IMR-90 (cell line): ENCODE measurements around the gene TBCD. TPM values are rescaled to one million over a fixed set of nuclear protein-coding genes. Genes with fewer than 3 reads are reported as not detected.

Source experiments
- ATAC-seq: fragments of 200-7000 bp; cut with Tn5 transposase; 2 replicates; pipeline ENCODE4 v1.9.1; 2020; ENCODE audit warnings: low read depth, mild to moderate bottlenecking, moderate library complexity
- BruUV-seq: library from RNA; stranded (reverse); fragments of 400-500 nt; replicated peaks from 2 replicates; lab custom pipeline; 2021; lab: Mats Ljungman, UMichigan
- CTCF ChIA-PET: fragments of 300-600 bp; formaldehyde crosslinking; extraction: SDS; loops from one replicate; lab custom pipeline; 2021; ENCODE audit warnings: antibody characterized with exemption; lab: Yijun Ruan, JAX
- POLR2A ChIA-PET: fragments of 300-600 bp; sonication (Branson Sonifier 250); formaldehyde crosslinking; loops from one replicate; lab custom pipeline; 2022; ENCODE audit warnings: antibody characterized with exemption; ENCODE audit not compliant: unreplicated experiment; lab: Charles Lee
- DNase-seq: peaks from one replicate; pipeline ENCODE4 v3.0.0; 2013
- H2AFZ ChIP-seq: replicated peaks from 2 replicates; pipeline ENCODE3; 2013; ENCODE audit warnings: low read length, mild to moderate bottlenecking; ENCODE audit not compliant: poor library complexity
- H2AK5ac ChIP-seq: 2 replicates; pipeline ENCODE4 v1.6.1; 2013; ENCODE audit warnings: low read depth, low read length, inconsistent platforms
- H2AK9ac ChIP-seq: replicated peaks from 2 replicates; pipeline ENCODE3; 2013; ENCODE audit warnings: mild to moderate bottlenecking, low read depth, low read length, moderate library complexity; ENCODE audit not compliant: poor library complexity
- H2BK120ac ChIP-seq: 2 replicates; pipeline ENCODE4 v1.6.1; 2013; ENCODE audit warnings: low read depth, low read length, inconsistent platforms
- H2BK15ac ChIP-seq: 3 replicates; pipeline ENCODE4 v1.6.1; 2013; ENCODE audit warnings: low read depth, low read length, inconsistent platforms
- H2BK20ac ChIP-seq: 2 replicates; pipeline ENCODE4 v1.6.1; 2013; ENCODE audit warnings: low read depth, mild to moderate bottlenecking, inconsistent platforms, low read length, moderate library complexity
- H2BK5ac ChIP-seq: 2 replicates; pipeline ENCODE4 v1.6.1; 2013; ENCODE audit warnings: mild to moderate bottlenecking, low read depth, low read length, inconsistent platforms; ENCODE audit not compliant: poor library complexity, severe bottlenecking
- H3K14ac ChIP-seq: replicated peaks from 2 replicates; pipeline ENCODE4 v1.6.1; 2013; ENCODE audit warnings: low read depth, low read length, inconsistent platforms
- H3K18ac ChIP-seq: 2 replicates; pipeline ENCODE4 v1.6.1; 2013; ENCODE audit warnings: low read depth, low read length, control low read depth
- H3K23ac ChIP-seq: 2 replicates; pipeline ENCODE4 v1.6.1; 2013; ENCODE audit warnings: low read depth, low read length, inconsistent platforms
- H3K27ac ChIP-seq: 2 replicates; pipeline ENCODE4 v1.5.1; 2013; ENCODE audit warnings: mild to moderate bottlenecking, control low read depth, low read length; ENCODE audit not compliant: insufficient read depth
- H3K27me3 ChIP-seq: 2 replicates; pipeline ENCODE4 v1.6.1; 2013; ENCODE audit warnings: low read length; ENCODE audit not compliant: control insufficient read depth, insufficient read depth
- H3K36me3 ChIP-seq: 2 replicates; pipeline ENCODE4 v1.6.1; 2013; ENCODE audit warnings: low read length, mixed read lengths; ENCODE audit not compliant: control insufficient read depth, insufficient read depth
- H3K4ac ChIP-seq: 2 replicates; pipeline ENCODE4 v1.6.1; 2013; ENCODE audit warnings: low read depth, low read length, inconsistent platforms
- H3K4me1 ChIP-seq: 2 replicates; pipeline ENCODE4 v1.6.1; 2013; ENCODE audit warnings: low read length, mixed read lengths; ENCODE audit not compliant: control insufficient read depth, insufficient read depth
- H3K4me2 ChIP-seq: 2 replicates; pipeline ENCODE4 v1.6.1; 2013; ENCODE audit warnings: low read depth, mild to moderate bottlenecking, control low read depth, low read length, moderate library complexity
- H3K4me3 ChIP-seq: 2 replicates; pipeline ENCODE4 v1.5.1; 2013; ENCODE audit warnings: low read depth, mild to moderate bottlenecking, control low read depth, low read length, moderate library complexity; ENCODE audit not compliant: insufficient read depth
- H3K56ac ChIP-seq: 2 replicates; pipeline ENCODE4 v1.6.1; 2013; ENCODE audit warnings: low read length, inconsistent platforms; ENCODE audit not compliant: insufficient read depth; ENCODE audit errors: extremely low read depth
- H3K79me1 ChIP-seq, 2 experiments: 2 replicates each; pipeline ENCODE4 v1.6.1; 2013; ENCODE audit warnings: low read length in 2 of 2, inconsistent platforms in 1 of 2, low read depth in 1 of 2
- H3K9ac ChIP-seq: 2 replicates; pipeline ENCODE4 v1.6.1; 2013; ENCODE audit warnings: low read depth, low read length, control low read depth
- H3K9me1 ChIP-seq: 2 replicates; pipeline ENCODE4 v1.6.1; 2013; ENCODE audit warnings: low read length, inconsistent platforms; ENCODE audit not compliant: insufficient read depth
- H3K9me3 ChIP-seq: 2 replicates; pipeline ENCODE4 v1.6.1; 2013; ENCODE audit warnings: low read length; ENCODE audit not compliant: control insufficient read depth, insufficient read depth
- H4K20me1 ChIP-seq: 2 replicates; pipeline ENCODE4 v1.6.1; 2013; ENCODE audit warnings: low read length, inconsistent platforms; ENCODE audit not compliant: insufficient read depth
- H4K5ac ChIP-seq: 2 replicates; pipeline ENCODE4 v1.6.1; 2013; ENCODE audit warnings: mild to moderate bottlenecking, low read depth, low read length, control low read depth
- H4K8ac ChIP-seq, 2 experiments: 2 replicates each; pipeline ENCODE4 v1.6.1; 2013; ENCODE audit warnings: low read depth in 2 of 2, low read length in 2 of 2, control low read depth in 1 of 2, inconsistent platforms in 1 of 2
- H4K91ac ChIP-seq: 2 replicates; pipeline ENCODE4 v1.6.1; 2013; ENCODE audit warnings: low read depth, low read length, inconsistent platforms; ENCODE audit not compliant: insufficient read depth
- BHLHE40 ChIP-seq: fragments of 150-350 bp; IDR thresholded peaks from 2 replicates; pipeline ENCODE4 v1.6.1; 2016; ENCODE audit warnings: mild to moderate bottlenecking, low read depth, low read length
- CEBPB ChIP-seq: IDR thresholded peaks from 2 replicates; pipeline ENCODE4 v1.6.1; 2012; ENCODE audit warnings: low read depth, low read length, improper control_type of control experiment
- CHD1 ChIP-seq: IDR thresholded peaks from 2 replicates; pipeline ENCODE4 v1.6.1; 2012; ENCODE audit warnings: low read depth, low read length, improper control_type of control experiment
- FOS ChIP-seq: fragments of 150-350 bp; IDR thresholded peaks from 2 replicates; pipeline ENCODE4 v1.6.1; 2016; ENCODE audit warnings: low read depth, low read length
- MAFK ChIP-seq: IDR thresholded peaks from 2 replicates; pipeline ENCODE4 v1.6.1; 2012; ENCODE audit warnings: low read depth, low read length, improper control_type of control experiment
- MAZ ChIP-seq: IDR thresholded peaks from 2 replicates; pipeline ENCODE4 v1.6.1; 2012; ENCODE audit warnings: low read depth, mild to moderate bottlenecking, low read length, improper control_type of control experiment, moderate library complexity, borderline replicate concordance
- MXI1 ChIP-seq: IDR thresholded peaks from 2 replicates; pipeline ENCODE4 v1.6.1; 2012; ENCODE audit warnings: low read depth, mild to moderate bottlenecking, low read length, moderate library complexity, borderline replicate concordance
- NFE2L2 ChIP-seq: fragments of 150-350 bp; IDR thresholded peaks from 2 replicates; pipeline ENCODE4 v1.6.1; 2016; ENCODE audit warnings: low read depth, mild to moderate bottlenecking, low read length
- POLR2A ChIP-seq: IDR thresholded peaks from 2 replicates; pipeline ENCODE4 v1.6.1; 2012; ENCODE audit warnings: mild to moderate bottlenecking, low read depth, low read length
- RAD21 ChIP-seq: IDR thresholded peaks from 2 replicates; pipeline ENCODE4 v1.6.1; 2012; ENCODE audit warnings: low read length, improper control_type of control experiment
- RCOR1 ChIP-seq: IDR thresholded peaks from 2 replicates; pipeline ENCODE4 v1.6.1; 2012; ENCODE audit warnings: mild to moderate bottlenecking, low read length, improper control_type of control experiment; ENCODE audit not compliant: insufficient replicate concordance
- RFX5 ChIP-seq: IDR thresholded peaks from 2 replicates; pipeline ENCODE4 v1.8.0; 2012; ENCODE audit warnings: low read depth, mild to moderate bottlenecking, low read length, moderate library complexity
- SMC3 ChIP-seq: fragments of 150-350 bp; IDR thresholded peaks from 2 replicates; pipeline ENCODE4 v1.6.1; 2016; ENCODE audit warnings: low read depth, mild to moderate bottlenecking, antibody characterized with exemption, low read length, moderate library complexity
- WGBS, 2 experiments: methylation state at CpG; one replicate each; pipeline versions ENCODE4 v1.1.5 to v1.1.7; 2013; ENCODE audit warnings: missing lambda C conversion rate in 2 of 2; ENCODE audit not compliant: insufficient read length in 1 of 2; ENCODE audit errors: extremely low coverage in 2 of 2; 5-methylcytosine and 5-hydroxymethylcytosine counted together
- dilution Hi-C: fragments of 300-500 bp; cut with HindIII; formaldehyde crosslinking; loops from one replicate; pipeline ENCODE4 v1.14.3; 2018; ENCODE audit warnings: low sequenced_read_pairs; ENCODE audit not compliant: unreplicated experiment
- in situ Hi-C: fragments of 300-500 bp; cut with MboI; formaldehyde crosslinking; loops from 3 replicates; pipeline ENCODE4 v1.14.3; 2019; ENCODE audit warnings: low sequenced_read_pairs, inconsistent platforms, mixed read lengths
- intact Hi-C: fragments of 100-400 bp; cut with micrococcal nuclease; formaldehyde crosslinking; loops from 2 replicates; pipeline ENCODE4 v1.10.0; 2022
- polyA plus RNA-seq, 3 experiments: library from polyadenylated mRNA; depleted of rRNA; stranded (reverse); fragments of >200 nt; gene quantifications; 2 replicates each; pipeline ENCODE4 v1.2.3, GENCODE V29; 2012; ENCODE audit warnings: low replicate concordance in 1 of 3
- total RNA-seq: library from RNA; depleted of rRNA; stranded (reverse); fragments of >200 nt; gene quantifications from 2 replicates; pipeline ENCODE4 v1.2.3, GENCODE V29; 2012
- TF ChIP-seq, protein P1 (sequence below): fragments of 150-350 bp; IDR thresholded peaks from 2 replicates; pipeline ENCODE4 v1.6.1; 2017; ENCODE audit warnings: mild to moderate bottlenecking, antibody characterized with exemption, low read length, low read depth
- TF ChIP-seq, protein P2 (sequence below): conservative IDR thresholded peaks from 2 replicates; pipeline ENCODE4 v1.5.1; 2012; ENCODE audit warnings: mild to moderate bottlenecking, low read depth, low read length, improper control_type of control experiment
- TF ChIP-seq, protein P3 (sequence below): fragments of 150-350 bp; IDR thresholded peaks from 2 replicates; pipeline ENCODE4 v1.6.1; 2016; ENCODE audit warnings: low read depth, mild to moderate bottlenecking, low read length, moderate library complexity, borderline replicate concordance

TBCD gene
- total and polyA plus RNA-seq, 2 of the 4 experiments (the other 2 are of a cell fraction): 21.9 to 54.5 TPM

DNA sequence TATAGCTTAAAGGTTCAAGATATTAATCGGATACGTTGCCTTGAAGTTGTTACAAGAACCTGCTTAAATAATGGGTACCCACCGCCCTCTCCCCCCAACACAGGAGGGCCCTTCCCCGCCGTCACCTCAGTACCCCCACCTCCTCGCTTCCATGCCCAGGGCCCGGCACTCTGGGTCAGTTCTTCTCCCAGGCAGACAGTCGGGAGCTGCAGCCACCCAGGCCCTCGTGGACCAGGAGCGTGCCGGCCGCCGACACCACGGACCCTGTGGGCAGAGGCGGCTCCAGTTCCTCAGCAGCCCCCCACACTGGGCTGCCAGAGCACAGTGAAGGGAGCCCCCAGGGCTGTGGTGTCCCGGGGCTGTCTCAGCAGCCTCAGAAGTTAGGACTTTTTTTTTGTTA, 168.8 kb downstream of the TBCD start:
- Histone ChIP-seq H3K27ac (no peak overlapping the region), H3K23ac (no peak overlapping the region), H3K18ac (no peak overlapping the region), H2BK120ac (no peak overlapping the region), H2BK5ac (no peak overlapping the region), H3K36me3 (peaks cover 11% of the 10 kb centered on the region), H3K4me2 (no peak overlapping the region), H3K9me1 (no peaks in the 10 kb centered on the region; the same call in 1 of the 2 replicates), H4K91ac (no peak overlapping the region), H4K8ac (no peak overlapping the region), H3K9ac (no peak overlapping the region), H3K14ac (no peak overlapping the region), H3K9me3 (no peaks in the 10 kb centered on the region), H3K79me1 (peaks cover 0 to 3% of the 10 kb centered on the region in 2 experiments; a peak in 1 of 4 replicates), H2AFZ (no peak overlapping the region), H3K56ac (no peak overlapping the region), H3K4me3 (no peak overlapping the region), H3K4ac (no peak overlapping the region), H2BK15ac (no peak overlapping the region), H3K4me1 (no peaks in the 10 kb centered on the region), H2BK20ac (no peak overlapping the region), H3K27me3 (no peaks in the 10 kb centered on the region), H4K20me1 (0 out of 2 replicates have a peak, but pooled peaks cover 3% of the 10 kb centered on the region), H2AK5ac (no peak overlapping the region), H2AK9ac (no peak overlapping the region), H4K5ac (no peak overlapping the region)
- BruUV-seq: no TSS peak
- ChIA-PET POLR2A (no interaction called here), CTCF (no interaction called here)
- WGBS, 2 experiments: no CpG with 5 or more reads among the region's 16 CpGs
- intact Hi-C loops: no loop called here
- dilution Hi-C loops: no loop called here
- in situ Hi-C loops: no loop called here
- TF ChIP-seq RAD21 (no peak), MXI1 (no peak), MAFK (no peak), FOS (no peak), CHD1 (no peak), SMC3 (no peak), BHLHE40 (no peak), RCOR1 (no peak), POLR2A (no peak), RFX5 (no peak), MAZ (no peak), NFE2L2 (no peak), CEBPB (no peak)
- TF ChIP-seq, protein P1, sequence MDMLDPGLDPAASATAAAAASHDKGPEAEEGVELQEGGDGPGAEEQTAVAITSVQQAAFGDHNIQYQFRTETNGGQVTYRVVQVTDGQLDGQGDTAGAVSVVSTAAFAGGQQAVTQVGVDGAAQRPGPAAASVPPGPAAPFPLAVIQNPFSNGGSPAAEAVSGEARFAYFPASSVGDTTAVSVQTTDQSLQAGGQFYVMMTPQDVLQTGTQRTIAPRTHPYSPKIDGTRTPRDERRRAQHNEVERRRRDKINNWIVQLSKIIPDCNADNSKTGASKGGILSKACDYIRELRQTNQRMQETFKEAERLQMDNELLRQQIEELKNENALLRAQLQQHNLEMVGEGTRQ: no peak
- TF ChIP-seq, protein P2, sequence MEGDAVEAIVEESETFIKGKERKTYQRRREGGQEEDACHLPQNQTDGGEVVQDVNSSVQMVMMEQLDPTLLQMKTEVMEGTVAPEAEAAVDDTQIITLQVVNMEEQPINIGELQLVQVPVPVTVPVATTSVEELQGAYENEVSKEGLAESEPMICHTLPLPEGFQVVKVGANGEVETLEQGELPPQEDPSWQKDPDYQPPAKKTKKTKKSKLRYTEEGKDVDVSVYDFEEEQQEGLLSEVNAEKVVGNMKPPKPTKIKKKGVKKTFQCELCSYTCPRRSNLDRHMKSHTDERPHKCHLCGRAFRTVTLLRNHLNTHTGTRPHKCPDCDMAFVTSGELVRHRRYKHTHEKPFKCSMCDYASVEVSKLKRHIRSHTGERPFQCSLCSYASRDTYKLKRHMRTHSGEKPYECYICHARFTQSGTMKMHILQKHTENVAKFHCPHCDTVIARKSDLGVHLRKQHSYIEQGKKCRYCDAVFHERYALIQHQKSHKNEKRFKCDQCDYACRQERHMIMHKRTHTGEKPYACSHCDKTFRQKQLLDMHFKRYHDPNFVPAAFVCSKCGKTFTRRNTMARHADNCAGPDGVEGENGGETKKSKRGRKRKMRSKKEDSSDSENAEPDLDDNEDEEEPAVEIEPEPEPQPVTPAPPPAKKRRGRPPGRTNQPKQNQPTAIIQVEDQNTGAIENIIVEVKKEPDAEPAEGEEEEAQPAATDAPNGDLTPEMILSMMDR: no peak
- TF ChIP-seq, protein P3, sequence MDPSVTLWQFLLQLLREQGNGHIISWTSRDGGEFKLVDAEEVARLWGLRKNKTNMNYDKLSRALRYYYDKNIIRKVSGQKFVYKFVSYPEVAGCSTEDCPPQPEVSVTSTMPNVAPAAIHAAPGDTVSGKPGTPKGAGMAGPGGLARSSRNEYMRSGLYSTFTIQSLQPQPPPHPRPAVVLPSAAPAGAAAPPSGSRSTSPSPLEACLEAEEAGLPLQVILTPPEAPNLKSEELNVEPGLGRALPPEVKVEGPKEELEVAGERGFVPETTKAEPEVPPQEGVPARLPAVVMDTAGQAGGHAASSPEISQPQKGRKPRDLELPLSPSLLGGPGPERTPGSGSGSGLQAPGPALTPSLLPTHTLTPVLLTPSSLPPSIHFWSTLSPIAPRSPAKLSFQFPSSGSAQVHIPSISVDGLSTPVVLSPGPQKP: no peak
- DNase-seq (no peak), ATAC-seq (no peak)
